ENCODE results near the gene TEPSIN. TPM values are rescaled to one million over a fixed set of nuclear protein-coding genes. Genes with fewer than 3 reads are reported as not detected.

Gene TEPSIN
- total RNA-seq, 2 experiments from 2014 or later = 28.2 to 32.2 TPM

DNA sequence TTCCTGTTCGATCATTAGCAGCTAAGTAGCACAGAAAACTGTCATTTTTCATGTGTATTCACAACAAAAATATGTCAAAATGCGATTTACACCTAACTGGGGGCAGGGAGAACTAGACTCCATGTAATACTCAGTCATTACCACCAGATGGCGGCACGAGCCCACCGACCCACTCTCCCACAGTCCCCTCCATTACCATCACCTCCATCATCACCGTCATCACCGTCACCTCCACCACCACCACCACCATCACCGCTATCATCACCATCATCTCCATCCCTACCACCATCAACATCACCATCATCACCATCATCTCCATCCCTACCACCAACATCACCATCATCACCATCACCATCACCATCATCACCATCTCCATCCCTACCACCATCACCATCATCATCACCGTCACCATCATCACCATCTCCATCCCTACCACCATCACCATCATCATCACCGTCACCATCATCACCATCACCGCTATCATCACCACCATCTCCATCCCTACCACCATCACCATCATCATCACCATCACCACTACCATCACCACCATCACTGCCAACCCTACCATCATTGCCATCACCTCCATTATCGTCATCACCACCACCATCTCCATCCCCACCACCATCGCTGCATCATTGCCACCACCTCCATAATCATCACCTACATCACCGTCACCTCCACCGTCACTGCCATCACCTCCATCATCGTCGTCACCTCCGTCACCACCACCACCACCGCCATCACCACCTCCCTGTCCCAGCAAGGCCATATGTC, 14.7 kb upstream of the TEPSIN start:
- Mint-ChIP-seq H3K4me3 (no peak overlapping the region), H3K27me3 (no peaks in the 10 kb centered on the region), H3K9me3 (no peaks in the 10 kb centered on the region), H3K4me1 (ENCODE audit: low read depth) (peaks cover 11% of the 10 kb centered on the region), H3K36me3 (ENCODE audit: low read depth) (peaks cover 11% of the 10 kb centered on the region), H3K27ac (no peak overlapping the region)
- intact Hi-C loops (cut with micrococcal nuclease) = loop anchor here (5.0 kb wide), 1 partner anchor 229 kb away; no protein-coding TSS in a partner anchor
- POLR2A ChIA-PET = interaction anchor here (0.7 to 1.4 kb wide), 2 partner anchors 26 to 36 kb away, joined by 3 read pairs; no protein-coding TSS in a partner anchor
- TF ChIP-seq, protein P1, sequence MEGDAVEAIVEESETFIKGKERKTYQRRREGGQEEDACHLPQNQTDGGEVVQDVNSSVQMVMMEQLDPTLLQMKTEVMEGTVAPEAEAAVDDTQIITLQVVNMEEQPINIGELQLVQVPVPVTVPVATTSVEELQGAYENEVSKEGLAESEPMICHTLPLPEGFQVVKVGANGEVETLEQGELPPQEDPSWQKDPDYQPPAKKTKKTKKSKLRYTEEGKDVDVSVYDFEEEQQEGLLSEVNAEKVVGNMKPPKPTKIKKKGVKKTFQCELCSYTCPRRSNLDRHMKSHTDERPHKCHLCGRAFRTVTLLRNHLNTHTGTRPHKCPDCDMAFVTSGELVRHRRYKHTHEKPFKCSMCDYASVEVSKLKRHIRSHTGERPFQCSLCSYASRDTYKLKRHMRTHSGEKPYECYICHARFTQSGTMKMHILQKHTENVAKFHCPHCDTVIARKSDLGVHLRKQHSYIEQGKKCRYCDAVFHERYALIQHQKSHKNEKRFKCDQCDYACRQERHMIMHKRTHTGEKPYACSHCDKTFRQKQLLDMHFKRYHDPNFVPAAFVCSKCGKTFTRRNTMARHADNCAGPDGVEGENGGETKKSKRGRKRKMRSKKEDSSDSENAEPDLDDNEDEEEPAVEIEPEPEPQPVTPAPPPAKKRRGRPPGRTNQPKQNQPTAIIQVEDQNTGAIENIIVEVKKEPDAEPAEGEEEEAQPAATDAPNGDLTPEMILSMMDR (IDR thresholded peaks at IDR 0.05) = peak; percentile 85
- peak; percentile 83 for ATAC-seq
- CTCF ChIA-PET = interaction anchor here (0.6 to 2.3 kb wide), 19 partner anchors 9 to 347 kb away, joined by 3 to 21 read pairs (median 3); partner anchors contain the start of gene SLC38A10
- DNase-seq = peak; percentile 69

DNA sequence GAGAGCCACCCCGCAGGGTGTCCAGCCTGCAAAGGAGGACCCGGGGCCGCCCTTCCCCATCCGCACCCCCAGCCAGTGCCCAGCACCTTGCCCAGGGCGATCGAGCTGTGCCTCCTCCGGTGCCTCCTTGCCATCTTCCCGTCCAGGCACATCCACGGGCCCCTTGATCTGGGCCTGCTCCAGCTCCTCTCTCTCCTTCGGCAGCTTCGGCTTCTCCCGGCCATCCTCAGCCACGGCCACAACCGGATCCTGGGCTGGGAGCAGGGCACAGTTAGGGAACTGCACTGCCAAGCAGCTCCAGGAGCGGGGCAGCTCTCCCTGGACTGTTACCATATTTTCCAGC, 14.1 kb upstream of the TEPSIN start:
- intact Hi-C loops (cut with micrococcal nuclease) = loop anchor here (5.0 kb wide), 1 partner anchor 229 kb away; no protein-coding TSS in a partner anchor
- ChIA-PET POLR2A (interaction anchor here (0.7 to 1.4 kb wide), 2 partner anchors 26 to 36 kb away, joined by 3 read pairs; no protein-coding TSS in a partner anchor), CTCF (interaction anchor here (0.6 to 2.3 kb wide), 15 partner anchors 10 to 347 kb away, joined by 3 to 21 read pairs (median 3); partner anchors contain the start of gene SLC38A10)
- DNase-seq (no peak), ATAC-seq (peak; percentile 4)
- Mint-ChIP-seq H3K27ac (no peak overlapping the region), H3K36me3 (ENCODE audit: low read depth) (peaks cover 11% of the 10 kb centered on the region), H3K4me3 (no peak overlapping the region), H3K4me1 (ENCODE audit: low read depth) (peaks cover 11% of the 10 kb centered on the region), H3K9me3 (no peaks in the 10 kb centered on the region), H3K27me3 (no peaks in the 10 kb centered on the region)
- TF ChIP-seq, protein P1 (IDR thresholded peaks at IDR 0.05) = no peak

DNA sequence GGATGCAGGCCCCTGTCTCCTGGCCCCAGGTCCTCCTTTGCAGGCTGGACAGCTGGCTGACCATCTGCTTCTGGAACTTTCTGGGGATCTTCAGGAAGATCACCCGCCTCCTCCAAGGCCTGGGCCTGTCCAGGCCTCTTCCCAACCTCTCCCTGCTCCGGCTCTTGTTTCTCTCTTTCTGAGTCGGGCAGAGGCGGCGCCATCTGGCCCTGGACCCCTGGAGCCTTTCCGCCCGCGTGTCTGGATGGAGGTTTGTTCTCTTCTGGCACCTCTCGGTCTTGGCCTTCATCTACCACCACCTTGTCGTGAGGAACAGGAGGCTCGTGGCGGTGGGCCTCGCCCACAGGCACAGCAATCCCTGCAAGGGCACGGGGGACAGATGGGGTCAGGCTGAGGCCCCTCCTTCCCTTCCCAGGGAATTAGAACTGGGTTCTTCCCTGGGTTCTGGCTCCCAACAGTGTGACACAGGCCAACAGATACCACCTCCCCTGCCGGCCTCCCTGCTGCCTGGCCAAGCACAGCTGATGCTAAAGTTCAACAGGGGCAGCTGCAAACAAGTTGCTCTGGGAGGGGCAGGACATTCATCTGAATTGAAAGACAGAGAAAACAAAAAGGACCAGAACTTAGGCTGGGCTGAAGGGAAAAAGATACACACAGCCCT, 13.6 kb upstream of the TEPSIN start:
- Mint-ChIP-seq H3K9me3 (no peaks in the 10 kb centered on the region), H3K4me1 (ENCODE audit: low read depth) (peaks cover 11% of the 10 kb centered on the region), H3K27ac (no peak overlapping the region), H3K4me3 (no peak overlapping the region), H3K36me3 (ENCODE audit: low read depth) (peaks cover 11% of the 10 kb centered on the region), H3K27me3 (no peaks in the 10 kb centered on the region)
- no peak for DNase-seq
- ChIA-PET POLR2A (interaction anchor here (0.7 to 1.4 kb wide), 2 partner anchors 25 to 37 kb away, joined by 3 read pairs; no protein-coding TSS in a partner anchor), CTCF (interaction anchor here (0.6 to 2.3 kb wide), 15 partner anchors 10 to 348 kb away, joined by 3 to 21 read pairs (median 3); partner anchors contain the start of gene SLC38A10)
- TF ChIP-seq, protein P1 (IDR thresholded peaks at IDR 0.05) = no peak
- intact Hi-C loops (cut with micrococcal nuclease) = loop anchor here (5.0 kb wide), 1 partner anchor 230 kb away; no protein-coding TSS in a partner anchor
- ATAC-seq = no peak

DNA sequence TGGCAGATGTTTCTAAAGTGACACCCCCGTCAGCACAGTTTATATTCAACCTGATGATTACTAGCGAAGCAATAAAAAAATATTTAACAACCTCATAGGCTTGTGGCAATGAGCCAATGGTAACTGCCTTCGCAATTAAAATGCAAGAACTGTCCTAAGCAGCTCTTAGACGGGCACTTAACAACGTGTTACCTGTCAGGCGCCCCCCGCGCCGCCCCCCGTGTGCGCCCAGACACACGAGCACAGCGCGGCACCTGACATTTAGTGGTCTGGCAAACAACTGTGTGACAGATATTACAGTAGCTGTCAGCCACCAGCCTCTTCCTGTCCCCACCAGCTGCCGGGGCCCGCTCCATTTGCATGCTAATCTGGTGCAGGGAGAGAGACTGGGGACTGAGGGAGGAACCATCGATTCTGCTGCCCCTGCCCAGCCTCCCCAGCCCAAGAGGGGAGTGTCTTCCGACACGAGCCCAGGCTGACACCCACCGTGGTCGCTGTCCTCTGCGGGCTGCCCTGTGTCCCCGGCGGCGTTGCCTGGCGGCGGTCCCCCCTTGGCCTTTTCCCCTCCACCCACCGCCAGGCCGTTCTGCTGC, 12.9 kb upstream of the TEPSIN start:
- CTCF ChIA-PET = interaction anchor here (1.2 to 1.3 kb wide), 2 partner anchors 16 to 233 kb away, joined by 3 to 4 read pairs; no protein-coding TSS in a partner anchor

More for the DNA sequence above, 12.9 kb upstream of the TEPSIN start:
- POLR2A ChIA-PET = interaction anchor here (0.5 to 1.4 kb wide), 2 partner anchors 25 to 332 kb away, joined by 3 read pairs; no protein-coding TSS in a partner anchor
- intact Hi-C loops (cut with micrococcal nuclease) = loop anchor here (5.0 kb wide), 1 partner anchor 230 kb away; no protein-coding TSS in a partner anchor
- Mint-ChIP-seq H3K4me1 (ENCODE audit: low read depth) (peaks cover 11% of the 10 kb centered on the region), H3K4me3 (no peak overlapping the region), H3K9me3 (no peaks in the 10 kb centered on the region), H3K27me3 (no peaks in the 10 kb centered on the region), H3K27ac (no peak overlapping the region), H3K36me3 (ENCODE audit: low read depth) (peaks cover 11% of the 10 kb centered on the region)
- TF ChIP-seq, protein P1 (IDR thresholded peaks at IDR 0.05) = no peak
- peak; percentile 40 for DNase-seq
- no peak for ATAC-seq
